Fibroblast of lung (primary cell): Measurements from ENCODE around the gene ERMAP. TPM values are rescaled to one million over a fixed set of nuclear protein-coding genes. Genes with fewer than 3 reads are reported as not detected.

Experiments used
- DNase-seq, 2 donors: peaks; one replicate each; pipeline versions ENCODE4 v3.0.0 to v3.0.0-alpha.2; 2010; ENCODE audit warnings: low read depth in 2 of 2
- H2AFZ ChIP-seq: 2 replicates; pipeline ENCODE4 v1.5.1; 2012; ENCODE audit warnings: low read length, control low read depth, inconsistent platforms
- H3K27ac ChIP-seq: 2 replicates; pipeline ENCODE4 v1.5.1; 2011; ENCODE audit warnings: low read length, control low read depth; ENCODE audit not compliant: insufficient read depth
- H3K27me3 ChIP-seq: 2 replicates; pipeline ENCODE4 v1.5.1; 2011; ENCODE audit warnings: mild to moderate bottlenecking, low read length; ENCODE audit not compliant: control insufficient read depth, insufficient read depth
- H3K36me3 ChIP-seq: 2 replicates; pipeline ENCODE4 v1.5.1; 2011; ENCODE audit warnings: low read length; ENCODE audit not compliant: control insufficient read depth, insufficient read depth
- H3K4me1 ChIP-seq: 2 replicates; pipeline ENCODE4 v1.5.1; 2011; ENCODE audit warnings: low read length; ENCODE audit not compliant: control insufficient read depth, insufficient read depth; ENCODE audit errors: extremely low read depth
- H3K4me2 ChIP-seq: 2 replicates; pipeline ENCODE4 v1.5.1; 2011; ENCODE audit warnings: low read length, control low read depth; ENCODE audit not compliant: insufficient read depth; ENCODE audit errors: extremely low read depth
- H3K4me3 ChIP-seq, 4 experiments: fragments of 200-600 bp in 1 of 4; sonication (generic) in 1 of 4; replicated peaks in 1 of 4; 2 replicates each; pipeline ENCODE4 v1.5.1; 2011 to 2016; ENCODE audit warnings: low read length in 4 of 4, low read depth in 3 of 4, mild to moderate bottlenecking in 3 of 4, control low read depth in 2 of 4, inconsistent platforms in 1 of 4, mixed read lengths in 1 of 4; ENCODE audit not compliant: insufficient read depth in 1 of 4; ENCODE audit errors: control extremely low read depth in 1 of 4
- H3K79me2 ChIP-seq: 2 replicates; pipeline ENCODE4 v1.5.1; 2012; ENCODE audit warnings: mild to moderate bottlenecking, low read length, inconsistent platforms; ENCODE audit not compliant: control insufficient read depth, insufficient read depth
- H3K9ac ChIP-seq: 2 replicates; pipeline ENCODE4 v1.5.1; 2011; ENCODE audit warnings: mild to moderate bottlenecking, low read length, control low read depth; ENCODE audit not compliant: insufficient read depth
- H3K9me3 ChIP-seq: 2 replicates; pipeline ENCODE4 v1.5.1; 2012; ENCODE audit warnings: low read depth, low read length; ENCODE audit not compliant: control insufficient read depth, insufficient read depth
- H4K20me1 ChIP-seq: 2 replicates; pipeline ENCODE4 v1.5.1; 2011; ENCODE audit warnings: low read length; ENCODE audit not compliant: control insufficient read depth, insufficient read depth; ENCODE audit errors: extremely low read depth
- EZH2 ChIP-seq: IDR thresholded peaks from 2 replicates; pipeline ENCODE4 v1.5.1; 2012; ENCODE audit warnings: low read length, control low read depth, mild to moderate bottlenecking; ENCODE audit errors: missing control alignments
- polyA plus RNA-seq, 2 donors: library from polyadenylated mRNA; depleted of rRNA in 1 of 2; stranded (reverse) in 1 of 2; unstranded in 1 of 2; fragments of >200 nt; gene quantifications; 2 replicates each; pipeline ENCODE4 v1.2.1, GENCODE V29; 2011 to 2012; ENCODE audit warnings: missing spikeins in 1 of 2
- total RNA-seq: library from RNA; depleted of rRNA; stranded (reverse); fragments of >200 nt; gene quantifications from 2 replicates; pipeline ENCODE4 v1.2.1, GENCODE V29; 2014
- TF ChIP-seq, protein P1 (sequence below), 2 donors: IDR thresholded peaks in 1 of 2; conservative IDR thresholded peaks in 1 of 2; 1 replicate in 1 of 2; 2 replicates in 1 of 2; pipeline ENCODE4 v1.5.1; 2011 to 2012; ENCODE audit warnings: low read length in 2 of 2, control low read depth in 1 of 2, inconsistent platforms in 1 of 2, low read depth in 1 of 2, mild to moderate bottlenecking in 1 of 2

Gene ERMAP
- total and polyA plus RNA-seq, 2 donors (not counting 1 experiment from before 2014, with no cell fraction given), result 19.4 to 37.2 TPM

DNA sequence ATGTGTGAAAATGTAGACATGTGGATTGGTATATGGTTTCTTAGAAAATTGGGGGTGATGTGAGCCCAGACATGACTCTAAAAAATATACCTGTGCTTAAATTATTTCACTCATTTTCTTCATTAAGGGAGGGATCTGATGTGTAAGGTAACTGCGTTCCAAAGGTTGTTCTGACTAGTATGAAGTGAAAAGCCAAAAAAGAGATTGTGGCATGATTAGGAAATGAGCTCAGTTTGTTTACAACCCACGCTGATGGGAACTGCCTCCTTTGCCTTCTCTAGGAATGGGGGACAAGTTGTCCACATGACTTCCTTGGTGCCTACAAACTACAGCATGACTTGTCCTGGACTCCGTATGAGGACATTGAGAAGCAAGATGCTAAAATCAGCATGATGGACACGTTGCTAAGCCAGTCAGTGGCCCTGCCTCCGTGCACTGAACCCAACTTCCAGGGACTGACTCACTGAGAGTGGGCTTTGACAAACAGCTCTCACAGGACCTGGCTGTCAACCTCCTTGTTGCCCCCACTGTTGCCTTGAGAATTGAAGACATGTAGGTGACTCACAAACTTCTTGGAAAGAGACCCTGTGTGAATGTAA is 41.9 kb upstream of the ERMAP start:
- peaks cover 2% of the 10 kb centered on the region for H3K36me3 ChIP-seq
- H3K27me3 ChIP-seq, result no peaks in the 10 kb centered on the region

DNA sequence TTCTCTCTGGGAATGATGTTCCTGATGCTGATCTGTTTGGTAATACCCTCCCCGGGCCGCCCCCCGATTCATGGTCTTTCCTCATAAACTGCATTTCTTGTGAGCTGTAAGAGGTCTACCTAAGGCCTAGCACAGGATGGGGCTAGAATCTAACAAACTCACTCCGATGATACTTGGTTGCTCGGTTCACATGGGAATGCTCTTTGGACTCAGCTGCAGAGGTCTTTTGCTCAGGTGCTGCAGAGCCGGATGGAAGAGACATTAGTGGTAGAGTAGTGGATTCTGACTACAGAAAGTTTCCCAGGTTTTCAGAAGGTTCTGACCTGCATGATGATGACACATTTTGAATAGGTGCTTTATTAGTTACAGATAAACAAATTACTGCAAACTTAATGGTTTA is 40.4 kb upstream of the ERMAP start:
- no peak overlapping the region for H3K27ac ChIP-seq
- H3K4me1 ChIP-seq, result no peaks in the 10 kb centered on the region
- no peak for TF ChIP-seq EZH2
- TF ChIP-seq, protein P1, sequence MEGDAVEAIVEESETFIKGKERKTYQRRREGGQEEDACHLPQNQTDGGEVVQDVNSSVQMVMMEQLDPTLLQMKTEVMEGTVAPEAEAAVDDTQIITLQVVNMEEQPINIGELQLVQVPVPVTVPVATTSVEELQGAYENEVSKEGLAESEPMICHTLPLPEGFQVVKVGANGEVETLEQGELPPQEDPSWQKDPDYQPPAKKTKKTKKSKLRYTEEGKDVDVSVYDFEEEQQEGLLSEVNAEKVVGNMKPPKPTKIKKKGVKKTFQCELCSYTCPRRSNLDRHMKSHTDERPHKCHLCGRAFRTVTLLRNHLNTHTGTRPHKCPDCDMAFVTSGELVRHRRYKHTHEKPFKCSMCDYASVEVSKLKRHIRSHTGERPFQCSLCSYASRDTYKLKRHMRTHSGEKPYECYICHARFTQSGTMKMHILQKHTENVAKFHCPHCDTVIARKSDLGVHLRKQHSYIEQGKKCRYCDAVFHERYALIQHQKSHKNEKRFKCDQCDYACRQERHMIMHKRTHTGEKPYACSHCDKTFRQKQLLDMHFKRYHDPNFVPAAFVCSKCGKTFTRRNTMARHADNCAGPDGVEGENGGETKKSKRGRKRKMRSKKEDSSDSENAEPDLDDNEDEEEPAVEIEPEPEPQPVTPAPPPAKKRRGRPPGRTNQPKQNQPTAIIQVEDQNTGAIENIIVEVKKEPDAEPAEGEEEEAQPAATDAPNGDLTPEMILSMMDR (conservative IDR thresholded peaks at IDR 0.05 in 1 of 2, IDR thresholded peaks at IDR 0.05 in 1 of 2; ENCODE audit: low read depth in 1 of 2, low read length in 2 of 2), result no peak
- no peak overlapping the region for H3K4me3 ChIP-seq
- no peak for DNase-seq
- H2AFZ ChIP-seq, result no peak overlapping the region
- H3K4me2 ChIP-seq, result no peak overlapping the region
- no peaks in the 10 kb centered on the region for H3K79me2 ChIP-seq
- no peaks in the 10 kb centered on the region for H3K9me3 ChIP-seq
- H3K27me3 ChIP-seq, result no peaks in the 10 kb centered on the region
- no peaks in the 10 kb centered on the region for H4K20me1 ChIP-seq
- H3K36me3 ChIP-seq, result peaks cover 2% of the 10 kb centered on the region
- no peak overlapping the region for H3K9ac ChIP-seq

More for the DNA sequence above, 41.9 kb upstream of the ERMAP start:
- TF ChIP-seq, protein P1 (conservative IDR thresholded peaks at IDR 0.05 in 1 of 2, IDR thresholded peaks at IDR 0.05 in 1 of 2; ENCODE audit: low read depth in 1 of 2, low read length in 2 of 2), result no peak
- no peak for TF ChIP-seq EZH2
- no peaks in the 10 kb centered on the region for H3K79me2 ChIP-seq
- H2AFZ ChIP-seq, result no peak overlapping the region
- H3K4me2 ChIP-seq, result no peak overlapping the region
- peak in 1 of 2 donors; percentile 44 for DNase-seq
- H3K9me3 ChIP-seq, result no peaks in the 10 kb centered on the region
- no peaks in the 10 kb centered on the region for H4K20me1 ChIP-seq
- no peak overlapping the region for H3K9ac ChIP-seq
- H3K4me1 ChIP-seq, result no peaks in the 10 kb centered on the region
- H3K27ac ChIP-seq, result no peak overlapping the region
- no peak overlapping the region for H3K4me3 ChIP-seq

DNA sequence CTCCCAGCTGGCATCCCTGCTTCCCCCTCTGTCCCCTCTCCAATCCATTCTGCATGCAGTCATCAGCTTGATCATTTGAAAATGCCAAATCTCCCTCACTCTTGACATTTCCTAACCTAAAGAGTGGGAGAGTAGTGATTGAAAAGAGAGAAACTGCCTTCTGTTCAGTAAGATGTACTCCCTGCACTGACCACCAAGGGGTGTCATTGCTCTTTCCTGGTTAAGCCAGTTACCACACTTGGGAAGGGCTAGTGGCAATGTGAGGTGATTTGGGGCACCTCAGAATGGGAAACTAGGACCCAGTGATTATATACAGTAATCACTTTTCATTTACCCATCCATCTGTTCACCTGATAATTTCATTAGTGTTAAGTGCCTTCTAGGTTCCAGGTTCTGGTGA is 39.1 kb upstream of the ERMAP start:
- no peaks in the 10 kb centered on the region for H3K79me2 ChIP-seq
- TF ChIP-seq, protein P1 (conservative IDR thresholded peaks at IDR 0.05 in 1 of 2, IDR thresholded peaks at IDR 0.05 in 1 of 2; ENCODE audit: low read depth in 1 of 2, low read length in 2 of 2), result peak; percentile 77 to 81
- TF ChIP-seq EZH2, result no peak
- peak in 1 of 2 donors; percentile 58 for DNase-seq
- H3K4me1 ChIP-seq, result no peaks in the 10 kb centered on the region
- H3K27ac ChIP-seq, result no peak overlapping the region
- H3K4me3 ChIP-seq, result no peak overlapping the region
- no peaks in the 10 kb centered on the region for H3K27me3 ChIP-seq
- H3K4me2 ChIP-seq, result no peak overlapping the region
- H3K9me3 ChIP-seq, result no peaks in the 10 kb centered on the region
- no peak overlapping the region for H2AFZ ChIP-seq
- no peaks in the 10 kb centered on the region for H4K20me1 ChIP-seq
- no peak overlapping the region for H3K9ac ChIP-seq
- H3K36me3 ChIP-seq, result peaks cover 2% of the 10 kb centered on the region
